GM18502 (cell line): ENCODE measurements around the gene PAX9.
"Not testable (repeated sequence)": the region's sequence is repeated elsewhere in the genome, so short reads cannot be mapped to it uniquely, and the experiment has no call there.

Experiments used
- ATAC-seq: cut with Tn5 transposase; IDR thresholded peaks from one replicate; pipeline ENCODE4 v1.9.1; 2021; ENCODE audit warnings: mild to moderate bottlenecking; ENCODE audit not compliant: unreplicated experiment, poor library complexity

Gene PAX9

DNA sequence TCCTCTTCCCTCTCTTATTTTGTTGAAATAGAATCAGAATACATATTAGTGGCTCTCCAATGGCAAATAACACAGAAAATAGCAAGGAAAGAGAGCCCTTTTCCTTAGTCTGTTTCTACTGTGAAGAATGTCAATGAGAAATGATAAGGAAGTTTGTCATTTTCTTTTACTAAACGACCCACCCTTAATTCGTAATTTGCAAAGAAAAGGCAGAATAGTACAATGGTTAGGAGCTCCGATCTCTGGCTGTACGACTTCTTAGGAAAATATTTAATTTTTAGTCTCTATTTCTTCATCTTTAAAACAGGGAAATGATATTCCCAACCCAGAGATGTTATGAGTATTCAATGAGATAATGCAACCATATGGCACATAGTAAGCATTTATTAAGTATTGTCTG lies 6.0 kb downstream of the PAX9 start:
- ATAC-seq, result no peak

DNA sequence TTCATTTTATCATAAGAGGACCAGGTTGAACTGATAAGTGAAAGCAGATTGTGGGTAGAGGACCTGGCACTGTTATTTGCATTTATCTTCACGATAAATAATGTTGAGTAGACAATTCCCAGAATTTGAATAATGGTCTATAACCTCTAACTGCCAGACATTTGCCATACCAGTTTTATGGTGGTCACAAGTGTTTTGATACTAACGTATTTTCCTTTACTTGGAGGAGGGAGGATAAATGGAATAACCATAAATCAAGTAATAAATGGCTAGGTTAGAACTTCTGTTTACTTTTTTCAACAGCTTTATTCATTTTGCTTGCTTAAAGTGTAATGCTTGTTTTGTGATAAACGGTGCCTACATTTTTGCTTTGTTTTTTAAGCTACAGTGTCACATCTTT lies 9.5 kb downstream of the PAX9 start:
- no peak for ATAC-seq

DNA sequence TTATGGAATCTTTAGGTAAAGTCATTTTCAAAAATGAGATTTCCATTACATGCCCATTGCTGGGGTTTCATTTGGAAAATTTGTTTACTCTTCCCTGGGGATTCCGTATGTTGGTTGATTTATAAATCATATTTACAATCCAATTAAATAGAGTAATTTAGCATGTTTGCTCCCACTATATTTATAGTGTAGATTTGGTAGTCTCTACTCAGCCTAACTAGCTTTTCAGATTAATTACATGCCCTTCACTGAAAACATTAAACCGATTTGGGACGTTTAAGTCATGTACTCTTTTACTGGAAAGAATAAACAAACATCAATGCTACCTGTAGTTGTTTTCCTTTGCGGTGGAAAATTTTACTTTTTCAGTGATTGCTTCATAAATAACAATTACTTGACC lies 10.4 kb downstream of the PAX9 start:
- no peak for ATAC-seq

DNA sequence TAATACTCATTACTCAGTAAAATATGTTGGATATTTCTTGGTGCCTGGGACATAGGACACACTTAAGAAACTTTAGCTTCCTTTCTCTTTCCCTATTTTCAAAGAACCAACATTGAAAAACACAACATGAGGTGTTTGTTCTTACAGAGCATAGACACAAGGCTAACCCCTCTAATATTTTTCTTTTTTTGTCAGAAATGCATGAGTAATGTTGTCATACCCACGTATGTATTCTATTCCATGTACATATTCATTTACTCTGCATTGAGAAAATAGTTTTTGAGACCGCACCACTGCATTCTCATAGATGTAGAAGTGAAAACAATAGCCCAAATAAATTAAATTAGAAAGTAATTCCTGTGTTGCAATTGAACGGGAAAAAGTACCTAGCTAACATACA lies 13.0 kb downstream of the PAX9 start:
- ATAC-seq, result no peak

DNA sequence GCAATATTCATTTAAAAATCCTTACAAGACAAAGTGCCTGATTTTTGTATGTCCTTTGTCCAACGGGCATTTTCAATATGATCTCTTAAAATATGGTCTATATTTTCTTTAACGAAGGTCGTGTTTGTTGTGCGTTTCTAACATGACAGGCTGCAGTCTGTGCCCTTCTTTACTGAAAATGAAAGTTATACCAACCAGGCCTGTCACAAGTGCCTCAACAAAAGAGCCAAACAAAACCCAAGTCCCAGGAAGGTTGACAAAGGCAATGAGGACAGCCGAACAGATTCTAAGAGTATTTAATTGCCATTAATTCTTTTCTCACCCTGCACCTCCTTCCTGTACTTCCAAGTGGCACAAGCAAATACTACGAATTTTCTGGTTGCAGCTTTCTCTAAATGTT lies 13.9 kb downstream of the PAX9 start:
- no peak for ATAC-seq

DNA sequence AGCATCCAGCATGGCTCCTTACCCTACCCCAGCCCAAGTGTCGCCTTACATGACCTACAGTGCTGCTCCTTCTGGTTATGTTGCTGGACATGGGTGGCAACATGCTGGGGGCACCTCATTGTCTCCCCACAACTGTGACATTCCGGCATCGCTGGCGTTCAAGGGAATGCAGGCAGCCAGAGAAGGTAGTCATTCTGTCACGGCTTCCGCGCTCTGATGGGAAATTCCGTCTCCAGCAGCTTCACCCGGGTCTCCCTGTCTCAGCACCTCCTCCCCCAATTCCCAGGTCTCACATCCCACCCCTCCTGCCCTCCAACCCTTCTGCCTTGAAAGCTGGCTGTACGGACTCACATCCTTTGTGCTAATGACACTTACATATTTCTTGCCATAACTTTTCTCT lies 14.6 kb downstream of the PAX9 start:
- no peak for ATAC-seq

DNA sequence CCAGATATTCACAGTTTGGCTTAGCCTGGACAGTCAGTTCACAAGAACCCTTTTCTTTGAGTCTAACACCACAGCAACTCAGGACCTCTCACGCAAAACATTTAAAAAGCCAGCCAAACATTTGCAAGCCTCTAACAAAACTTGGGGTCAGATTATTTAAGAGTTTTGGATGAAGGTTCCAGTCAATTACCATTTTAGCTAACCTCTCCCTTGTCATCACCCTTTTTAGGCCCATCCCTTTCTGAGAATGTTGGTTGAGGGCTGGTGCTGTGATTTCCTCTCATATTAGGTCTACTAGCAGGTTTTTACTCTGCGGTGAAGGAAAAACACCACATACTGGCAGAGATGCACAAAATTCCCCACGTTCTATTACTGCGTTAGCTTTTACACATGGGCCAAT lies 20.7 kb downstream of the PAX9 start:
- ATAC-seq, result no peak

DNA sequence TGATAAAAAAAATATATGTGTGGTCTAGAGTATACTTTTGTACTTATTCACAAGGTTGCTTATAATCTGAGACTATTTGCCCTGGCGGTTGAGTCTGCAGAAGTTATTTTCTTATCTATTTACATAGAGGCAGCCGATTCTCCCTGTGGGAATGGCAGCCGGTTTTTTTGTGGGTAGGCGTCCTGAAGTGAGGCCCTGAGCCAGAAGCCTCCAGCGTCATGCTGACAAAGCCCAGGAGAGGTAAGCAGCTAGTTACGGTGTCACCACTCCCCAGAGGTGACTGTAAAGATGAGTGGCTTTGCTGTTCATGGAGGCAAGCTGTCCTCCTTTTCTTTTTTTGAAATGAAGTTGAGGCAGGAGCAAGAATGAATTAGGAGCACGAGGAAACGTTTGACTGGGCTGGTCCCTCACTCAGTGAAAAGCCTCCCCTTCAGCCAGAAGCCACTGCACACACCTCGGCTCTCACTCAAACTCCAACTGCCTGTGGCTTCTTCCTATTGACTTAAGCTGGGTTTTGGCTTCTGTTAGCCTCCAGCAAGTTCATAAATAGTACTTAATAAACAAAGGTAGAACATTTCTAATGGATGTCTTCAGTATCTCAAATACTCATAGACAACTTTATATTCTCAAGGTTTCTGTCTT lies 21.5 kb downstream of the PAX9 start:
- no peak for ATAC-seq

DNA sequence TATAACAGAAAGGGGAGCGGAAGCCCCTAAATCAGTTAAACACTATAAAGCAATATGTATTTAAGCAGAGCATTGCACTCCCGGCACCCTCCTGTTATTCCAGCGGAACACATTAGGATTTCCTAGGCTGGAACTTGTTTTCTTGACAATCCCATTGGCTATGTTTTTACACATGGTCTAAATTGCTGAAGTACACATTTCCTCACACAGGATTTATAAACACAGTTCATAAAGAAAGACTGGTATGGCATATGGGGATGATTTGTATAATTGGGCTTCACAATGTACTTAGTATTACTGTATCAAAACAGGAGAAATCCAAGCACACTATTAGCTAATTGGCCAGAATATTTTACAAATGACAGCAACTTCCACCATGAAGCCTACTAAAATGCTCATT lies 23.3 kb downstream of the PAX9 start:
- no peak for ATAC-seq

DNA sequence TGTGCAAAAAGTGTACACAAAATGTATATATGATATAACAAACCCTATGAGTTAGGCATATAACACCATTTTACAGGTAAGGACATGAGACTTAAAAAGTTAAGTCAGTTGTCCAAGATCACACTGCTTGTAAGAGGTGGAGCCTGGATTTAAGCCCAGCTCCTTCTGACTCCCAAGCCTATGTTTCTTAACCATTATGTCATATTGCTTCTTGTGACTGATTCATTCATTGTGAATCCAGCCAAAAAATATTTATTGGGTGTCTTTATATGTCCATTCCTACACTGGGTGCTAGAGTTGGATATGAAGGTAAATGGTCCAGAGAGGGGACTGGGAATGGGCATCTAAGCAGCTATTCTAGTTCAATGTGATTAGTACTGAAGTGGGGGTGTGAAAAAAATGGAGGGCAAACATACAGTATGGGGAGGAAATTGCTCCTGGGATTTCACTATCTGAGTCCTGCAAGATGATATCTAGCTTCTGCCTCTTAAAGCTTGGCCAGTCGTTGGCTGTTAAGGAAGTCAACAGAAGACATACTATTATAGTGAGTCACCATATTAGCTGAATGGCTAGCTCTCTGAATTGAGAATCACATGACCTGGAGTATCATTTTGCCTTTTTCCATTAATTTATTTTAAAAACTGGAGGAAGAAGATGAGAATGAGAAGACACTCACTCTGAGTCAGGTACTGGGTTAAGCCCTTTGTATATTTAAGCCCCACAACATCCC lies 28.8 kb downstream of the PAX9 start:
- no peak for ATAC-seq

DNA sequence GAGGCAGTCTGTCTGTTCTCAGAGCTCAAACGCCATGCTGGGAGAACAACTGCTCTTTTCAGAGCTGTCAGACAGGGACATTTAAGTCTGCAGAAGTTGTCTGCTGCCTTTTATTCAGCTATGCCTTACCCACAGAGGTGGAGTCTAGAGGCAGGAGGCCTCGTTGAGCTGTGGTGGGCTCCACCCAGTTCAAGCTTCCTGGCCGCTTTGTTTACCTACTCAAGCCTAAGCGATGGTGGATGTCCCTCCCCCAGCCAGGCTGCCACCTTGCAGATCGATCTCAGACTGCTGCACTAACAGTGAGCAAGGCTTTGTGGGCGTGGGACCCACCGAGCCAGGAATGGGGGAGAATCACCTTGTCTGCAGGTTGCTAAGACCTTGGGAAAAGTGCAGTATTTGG lies 37.8 kb downstream of the PAX9 start:
- ATAC-seq, result not testable (repeated sequence)

DNA sequence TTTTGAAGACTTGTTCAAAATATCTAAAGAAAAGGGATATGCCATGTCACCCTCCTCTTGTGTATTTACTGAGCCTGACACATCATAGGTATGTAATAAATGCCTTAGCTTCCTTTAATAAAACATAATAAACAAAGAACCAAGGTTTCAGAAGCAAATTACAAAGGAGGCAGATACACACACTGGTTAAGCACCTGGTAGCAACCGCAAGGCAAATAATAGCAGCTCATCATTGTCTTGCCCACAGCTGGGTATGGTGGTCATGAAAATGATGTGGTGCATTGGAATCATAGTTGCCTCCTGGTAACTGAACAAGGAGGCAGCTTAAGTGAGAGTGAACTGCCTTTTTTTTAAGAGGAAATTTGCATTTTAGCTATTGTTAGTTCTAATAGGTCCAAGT lies 39.0 kb downstream of the PAX9 start:
- no peak for ATAC-seq

DNA sequence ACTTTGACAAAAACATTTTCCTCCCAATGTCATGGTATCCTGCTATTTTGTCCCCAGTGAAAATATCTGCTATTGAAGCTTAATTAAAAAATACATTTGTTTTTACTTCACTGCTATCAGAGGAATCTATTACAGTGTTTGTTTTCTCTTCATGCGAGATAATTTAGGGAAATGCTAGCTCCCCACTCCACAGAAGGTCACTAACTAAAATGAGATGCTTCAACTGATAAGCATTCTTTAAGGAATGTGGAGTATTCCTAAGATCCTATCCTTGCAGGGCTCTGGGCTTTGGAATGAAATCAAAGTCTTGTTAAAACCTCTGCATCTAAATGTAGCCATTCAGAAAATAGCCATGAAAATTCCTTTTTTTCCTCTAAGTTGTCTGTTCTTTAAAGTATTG lies 39.5 kb downstream of the PAX9 start:
- no peak for ATAC-seq

DNA sequence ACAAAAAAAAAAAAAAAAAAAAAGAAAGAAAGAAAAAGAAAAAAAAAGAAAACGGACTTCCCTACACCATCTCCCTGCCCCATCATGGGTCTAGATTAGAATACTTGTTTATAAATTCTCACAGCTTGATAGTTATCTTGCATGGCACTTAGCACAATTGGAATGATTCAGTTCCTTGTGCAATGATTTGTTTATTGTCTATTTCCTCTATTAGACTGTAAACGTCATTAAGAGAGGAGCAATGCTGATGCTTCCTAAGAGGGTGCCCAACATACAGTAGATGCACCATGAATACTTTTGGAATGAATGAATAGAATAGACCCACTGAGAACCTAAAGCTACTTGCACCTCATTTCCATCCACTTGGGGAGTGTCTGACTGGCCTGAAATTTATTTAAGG lies 40.8 kb downstream of the PAX9 start:
- ATAC-seq, result no peak

DNA sequence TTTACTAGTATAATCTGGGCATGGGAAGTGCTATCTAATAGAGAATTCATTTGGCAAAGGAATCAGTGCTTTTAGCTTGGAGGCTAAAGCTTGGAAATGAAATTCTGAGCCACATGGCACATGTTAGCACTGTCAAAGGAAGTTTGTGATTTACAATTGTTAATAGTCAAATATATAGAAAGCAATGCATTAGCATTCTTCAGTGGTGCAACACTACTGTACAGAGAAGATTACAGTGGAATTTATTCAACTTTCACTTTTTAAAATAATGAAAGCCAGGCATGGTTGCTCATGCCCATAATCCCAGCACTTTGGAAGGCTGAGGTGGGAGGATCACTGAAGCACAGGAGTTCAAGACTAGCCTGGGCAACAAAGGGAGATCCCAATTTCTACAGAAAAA lies 45.9 kb downstream of the PAX9 start:
- no peak for ATAC-seq

DNA sequence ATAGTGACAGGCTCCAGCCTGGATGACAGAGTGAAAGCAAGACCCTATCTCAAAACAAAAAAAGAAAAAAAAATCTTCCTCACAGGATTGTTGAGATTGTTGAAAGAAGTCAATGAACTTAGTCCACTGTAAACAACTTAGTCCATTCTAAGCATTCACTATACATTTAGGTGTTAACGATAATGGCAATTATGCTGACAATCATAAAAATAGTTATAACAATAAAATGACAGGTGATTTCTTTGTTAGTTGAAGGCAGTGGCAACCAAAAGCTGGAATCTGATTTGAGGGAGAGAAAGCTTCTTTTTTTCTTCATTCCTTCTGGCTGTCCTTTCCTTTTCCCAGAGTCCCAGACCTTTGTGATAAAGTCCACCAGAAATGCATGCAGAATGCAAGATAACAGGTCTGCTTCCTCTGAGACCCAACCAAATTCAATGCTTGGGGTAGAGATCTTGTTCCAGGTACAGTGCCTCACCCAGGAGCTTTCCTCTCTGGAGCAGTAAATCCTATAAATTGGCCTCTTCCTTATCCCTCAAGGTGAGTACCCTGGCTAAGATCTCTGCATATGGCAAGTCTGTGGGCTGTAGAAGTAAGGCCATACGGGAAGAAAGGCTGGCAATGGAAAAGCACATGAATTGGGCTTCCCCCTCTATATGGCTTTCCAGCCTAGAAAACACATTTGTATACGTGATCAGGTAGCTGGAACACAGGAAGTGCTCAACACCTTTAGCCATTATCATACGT lies 52.5 kb downstream of the PAX9 start:
- ATAC-seq, result no peak

DNA sequence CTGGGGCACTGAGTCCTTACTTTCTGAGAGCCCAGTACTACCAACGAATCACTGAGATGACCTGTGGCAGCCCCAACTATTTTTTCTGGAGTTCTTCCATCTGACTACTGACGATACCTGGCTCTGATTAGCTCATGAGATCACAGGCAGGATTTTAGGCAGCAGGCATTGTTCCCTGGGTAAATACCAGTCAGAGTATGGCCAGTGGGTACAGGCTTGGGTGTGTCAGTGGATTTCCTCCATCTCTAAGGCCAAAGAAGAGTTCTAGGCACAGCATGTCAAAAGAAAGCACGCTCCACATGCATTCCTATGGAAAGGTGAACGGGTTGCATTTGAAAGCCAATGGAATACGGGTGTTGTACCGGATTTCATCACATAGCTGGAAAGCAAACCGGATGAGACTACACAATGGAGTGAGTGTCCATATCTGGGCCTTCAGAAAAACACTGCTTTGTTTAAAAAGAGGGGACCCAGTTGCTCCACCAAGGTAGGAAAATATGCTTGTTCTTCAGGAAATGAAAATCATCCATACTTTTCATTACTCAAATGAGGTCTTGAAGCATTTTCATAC lies 55.0 kb downstream of the PAX9 start:
- no peak for ATAC-seq

DNA sequence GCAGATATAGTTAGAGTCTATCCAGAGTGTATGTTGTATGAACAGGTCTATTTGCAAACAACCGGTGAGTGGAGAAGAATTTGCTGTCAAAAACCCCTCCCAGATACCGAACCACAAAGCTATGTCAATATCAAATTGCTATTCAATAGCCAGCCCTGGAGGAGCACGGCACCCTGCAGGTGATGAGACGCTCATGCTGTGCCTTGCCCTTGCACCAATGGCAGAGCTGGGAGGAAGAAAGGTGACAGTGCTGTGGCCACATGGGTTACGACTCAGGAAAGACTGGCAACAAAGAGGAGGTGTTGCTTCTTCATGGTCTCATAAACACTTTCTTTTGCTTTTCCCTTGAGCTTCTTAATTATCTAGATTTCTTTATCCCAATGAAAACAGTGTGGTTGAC lies 55.7 kb downstream of the PAX9 start:
- ATAC-seq, result no peak

DNA sequence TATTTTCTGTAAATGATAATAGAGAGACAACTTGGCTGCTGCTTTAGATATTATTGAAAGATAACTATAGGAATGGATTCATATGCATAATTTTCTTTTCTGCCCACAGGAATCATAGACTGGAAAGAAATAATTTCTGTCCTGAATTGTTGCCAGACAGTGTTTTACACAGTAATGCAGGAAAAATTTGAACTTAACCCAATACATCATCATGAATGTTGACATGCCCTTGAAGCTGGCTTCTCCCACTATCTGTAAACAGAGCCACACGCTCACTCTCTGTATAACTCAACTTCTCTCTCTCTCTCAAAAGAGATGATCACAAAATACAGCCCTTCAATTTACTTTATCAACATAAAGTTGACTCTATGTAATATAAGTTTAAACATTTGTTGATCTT lies 56.6 kb downstream of the PAX9 start:
- no peak for ATAC-seq

DNA sequence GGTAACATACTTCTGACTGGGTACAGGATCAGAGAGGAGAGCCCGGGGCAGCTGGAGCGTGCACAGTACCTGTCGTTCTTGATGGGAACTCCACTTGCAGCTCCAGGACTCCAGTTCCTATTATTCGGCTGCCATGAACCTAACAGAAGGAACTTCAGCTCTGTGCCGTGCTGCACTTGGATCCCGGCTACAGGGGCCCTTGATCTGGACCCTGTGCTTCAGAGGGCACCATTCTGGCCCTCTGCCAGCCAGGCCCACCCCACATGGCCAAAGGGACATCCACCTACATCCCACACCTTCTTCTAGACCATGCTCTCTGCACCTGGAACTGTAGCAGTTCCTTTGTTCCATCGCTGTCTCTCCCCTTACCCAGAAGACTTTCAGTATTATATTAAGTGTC lies 58.2 kb downstream of the PAX9 start:
- no peak for ATAC-seq

DNA sequence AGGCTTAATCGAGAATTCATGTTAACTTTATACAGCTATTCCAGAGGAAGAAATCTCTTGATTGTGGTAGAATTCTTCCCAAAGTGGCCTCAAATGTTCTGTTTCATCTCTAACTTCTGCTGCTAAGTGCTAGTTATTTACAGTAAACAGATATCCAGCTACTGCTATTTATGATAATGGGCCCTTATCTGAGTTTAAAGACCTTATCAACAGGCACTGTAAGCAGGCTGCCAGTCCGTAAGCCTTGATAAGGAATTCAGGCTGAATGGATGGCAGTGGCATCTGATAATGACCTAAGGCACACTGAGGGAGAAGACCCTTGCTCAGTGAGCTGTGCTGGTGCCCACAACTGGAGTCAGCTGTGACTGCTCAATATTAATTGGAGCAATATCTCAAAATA lies 59.0 kb downstream of the PAX9 start:
- no peak for ATAC-seq
